Activated naive CD4-positive, alpha-beta T cell treated with Interleukin-2 at 50 U/mL for 16 hours (primary cell): ENCODE data around the gene CEP128.

Experiments used
- DNase-seq: peaks from one replicate; pipeline ENCODE4 v3.0.0-alpha.2; 2020

CEP128 gene

DNA sequence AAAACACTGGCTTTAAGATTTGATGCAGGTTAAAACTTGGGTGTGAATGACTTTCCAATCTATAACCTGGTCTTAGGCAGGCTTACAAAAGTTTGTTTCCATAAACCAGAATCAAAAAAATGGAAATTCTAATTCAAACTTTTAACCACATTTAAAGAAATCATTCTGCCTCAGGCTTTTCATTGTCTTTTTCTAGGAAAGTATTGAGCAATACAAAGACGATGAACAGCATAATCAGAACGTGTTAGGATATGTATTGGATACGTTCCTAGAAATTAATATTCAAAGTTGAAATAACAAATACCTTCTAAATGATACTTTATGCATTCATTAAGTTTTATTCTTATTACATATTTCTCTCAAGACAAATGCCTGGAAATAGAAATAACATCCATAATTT lies 172.9 kb downstream of the CEP128 start:
- no peak for DNase-seq

- DNase-seq: no peak
Measured at GRCh38 chr14:80764921-80765507, 176.5 kb downstream of the CEP128 start.

- DNase-seq: no peak
Measured at GRCh38 chr14:80764496-80764895, 177.0 kb downstream of the CEP128 start.

DNA sequence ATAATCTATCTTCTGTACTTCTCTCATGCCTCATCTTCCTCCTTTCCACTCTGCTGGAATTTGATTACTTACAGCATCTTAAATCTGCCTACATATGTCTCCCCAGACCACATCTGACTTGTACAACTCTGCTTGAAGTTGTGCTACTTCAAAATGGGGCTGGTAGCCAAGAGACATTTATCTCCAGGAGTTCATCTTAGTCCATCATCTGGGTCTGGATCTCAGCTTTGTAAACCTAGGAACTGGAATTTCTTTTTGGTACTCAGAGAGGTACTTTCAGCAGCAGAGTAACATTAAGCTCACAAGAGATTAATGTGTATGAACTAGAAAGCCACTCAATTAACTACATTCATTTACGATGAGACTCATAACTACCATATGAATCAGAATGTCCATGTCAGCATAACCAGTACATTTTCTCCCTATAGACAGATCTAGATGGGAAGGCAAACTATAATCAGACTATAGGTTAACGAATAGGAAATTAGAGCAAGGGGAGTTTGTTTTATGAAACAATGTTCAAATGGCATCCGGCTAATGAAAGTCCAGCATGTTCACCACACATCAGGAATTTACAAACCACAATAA lies 178.8 kb downstream of the CEP128 start:
- no peak for DNase-seq

DNA sequence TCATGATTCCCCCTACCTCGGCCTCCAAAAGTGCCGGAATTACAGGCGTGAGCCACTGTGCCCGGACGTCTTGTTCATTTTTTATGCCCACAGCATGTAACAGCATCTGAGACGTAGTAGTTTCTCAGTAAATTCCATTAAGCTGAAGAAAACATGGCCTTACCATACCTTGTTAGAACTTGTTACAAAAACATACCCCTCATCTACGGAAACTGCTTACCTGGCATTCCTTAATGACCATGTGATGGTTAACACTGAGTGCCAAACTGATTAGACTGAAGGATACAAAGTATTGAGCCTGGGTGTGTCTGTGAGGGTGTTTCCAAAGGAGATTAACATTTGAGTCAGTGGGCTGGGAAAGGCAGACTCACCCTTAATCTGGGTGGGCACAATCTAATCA lies 186.8 kb downstream of the CEP128 start:
- no peak for DNase-seq

- DNase-seq: no peak
Measured at GRCh38 chr14:80751285-80751684, 190.3 kb downstream of the CEP128 start.

GRCh38 chr14:80726211-80726610 lies 215.3 kb downstream of the CEP128 start:
- DNase-seq: no peak

- DNase-seq: no peak
Measured at GRCh38 chr14:80718940-80719339, 222.6 kb downstream of the CEP128 start.

- DNase-seq: no peak
Measured at GRCh38 chr14:80714474-80714873, 227.1 kb downstream of the CEP128 start.

DNA sequence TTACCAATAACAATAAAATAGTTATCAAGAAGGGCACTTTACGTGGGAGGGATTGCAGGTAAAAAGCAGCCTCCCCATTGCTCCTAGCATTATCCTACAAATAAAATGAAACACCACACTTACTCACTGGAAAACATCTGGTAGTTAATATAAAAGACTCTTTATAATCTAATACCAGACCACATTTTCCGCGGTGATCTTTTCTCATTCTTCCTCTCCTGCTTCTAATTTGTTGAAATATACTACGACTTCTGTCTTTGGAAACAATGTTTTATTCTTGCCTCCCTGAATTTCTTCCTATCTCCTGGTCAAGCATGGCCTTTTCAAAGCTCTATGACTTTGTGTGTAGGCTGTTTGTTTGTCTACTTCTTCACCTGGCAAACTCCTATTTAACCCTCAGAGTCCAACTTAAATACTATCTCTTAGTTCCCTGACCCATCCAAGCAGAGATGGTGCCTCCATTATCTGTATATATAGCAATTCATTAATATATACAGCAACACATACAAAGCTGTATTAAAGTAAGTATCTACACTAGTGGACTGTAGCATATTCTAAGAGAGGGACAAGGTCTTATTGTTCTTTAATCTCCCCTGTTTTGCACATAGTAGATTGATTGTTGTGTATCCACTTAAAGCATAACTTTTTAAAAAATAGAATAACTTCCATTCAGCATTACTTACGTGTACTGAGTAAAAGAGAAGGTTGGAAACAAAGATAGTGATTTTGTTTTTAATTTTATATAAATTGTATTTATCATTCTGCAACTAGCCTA lies 228.3 kb downstream of the CEP128 start:
- DNase-seq: no peak

GRCh38 chr14:80705241-80705980 lies 236.1 kb downstream of the CEP128 start:
- no peak for DNase-seq

DNA sequence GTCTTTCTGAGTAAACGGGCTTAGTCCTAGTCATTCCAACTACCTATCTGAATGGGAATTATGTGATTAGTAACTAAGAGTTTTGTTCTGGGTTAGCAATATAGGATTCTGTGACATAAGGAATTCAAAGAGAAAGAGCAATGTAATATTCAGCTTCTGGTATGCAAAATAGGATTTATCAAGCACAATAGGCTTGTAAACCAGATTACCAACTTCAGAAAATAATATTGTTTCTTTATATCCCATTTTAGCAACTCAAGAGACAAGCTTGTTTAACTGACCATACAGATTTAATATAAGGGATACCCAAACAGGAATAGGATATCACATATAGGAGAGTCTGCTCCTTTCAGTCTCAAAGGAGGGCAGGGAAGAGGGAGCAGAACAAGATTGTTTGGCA lies 240.9 kb downstream of the CEP128 start:
- DNase-seq: no peak

DNA sequence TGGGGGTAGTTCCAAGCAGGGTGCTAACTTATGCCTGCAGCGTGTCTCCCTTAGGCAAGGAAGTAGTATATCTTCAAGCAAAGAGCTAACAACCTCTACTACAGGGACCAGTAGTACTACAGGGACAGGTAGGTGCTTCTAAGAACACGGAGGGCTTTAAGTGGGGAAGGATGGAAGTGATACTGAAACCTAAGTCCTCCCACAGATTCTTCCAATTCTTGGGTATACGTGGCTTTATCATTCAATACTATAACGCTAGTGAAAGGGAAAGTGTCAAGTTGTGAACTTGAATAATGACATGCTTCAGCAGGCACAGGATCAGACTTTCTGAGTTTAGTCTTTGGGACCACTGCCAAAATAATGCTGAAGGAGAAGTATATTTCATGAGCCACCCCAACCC lies 241.7 kb downstream of the CEP128 start:
- no peak for DNase-seq

GRCh38 chr14:80698974-80699373 lies 242.6 kb downstream of the CEP128 start:
- no peak for DNase-seq

GRCh38 chr14:80695869-80696268 lies 245.7 kb downstream of the CEP128 start:
- DNase-seq: no peak

DNA sequence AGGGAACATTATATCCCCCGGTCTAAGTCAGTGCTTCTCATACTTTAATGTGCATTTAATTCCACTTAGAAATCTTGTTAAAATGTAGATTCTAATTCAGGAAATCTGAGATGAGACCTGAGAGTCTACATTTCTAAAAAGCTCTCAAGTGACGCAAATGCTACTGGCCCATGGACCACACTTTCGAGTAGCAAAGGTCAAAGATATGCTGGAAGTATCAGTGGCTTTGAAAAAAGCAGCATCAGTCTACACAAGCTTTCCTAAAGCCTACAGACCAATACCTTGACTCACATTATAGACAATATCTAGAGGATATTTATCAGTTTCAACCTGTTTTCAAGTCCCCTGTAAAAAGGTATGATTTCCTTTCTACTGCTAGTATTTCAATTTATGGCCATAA lies 248.6 kb downstream of the CEP128 start:
- DNase-seq: no peak

DNA sequence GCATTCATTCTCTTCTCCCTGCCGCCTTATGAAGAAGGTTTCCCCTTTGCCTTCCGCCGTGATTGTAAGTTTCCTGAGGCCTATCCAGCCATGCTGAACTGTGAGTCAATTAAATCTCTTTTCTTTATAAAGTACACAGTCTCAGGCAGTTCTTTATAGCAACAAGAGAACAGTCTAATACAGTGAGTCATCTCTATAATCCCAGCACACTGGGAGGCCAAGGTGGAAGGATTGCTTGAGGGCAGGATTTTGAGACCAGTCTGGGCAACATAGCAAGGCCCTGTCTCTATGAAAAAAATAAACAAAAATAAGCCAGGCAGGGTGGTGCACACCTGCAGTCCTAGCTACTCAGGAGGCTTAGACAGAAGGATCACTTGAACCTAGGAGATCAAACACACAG lies 259.9 kb downstream of the CEP128 start:
- no peak for DNase-seq

DNA sequence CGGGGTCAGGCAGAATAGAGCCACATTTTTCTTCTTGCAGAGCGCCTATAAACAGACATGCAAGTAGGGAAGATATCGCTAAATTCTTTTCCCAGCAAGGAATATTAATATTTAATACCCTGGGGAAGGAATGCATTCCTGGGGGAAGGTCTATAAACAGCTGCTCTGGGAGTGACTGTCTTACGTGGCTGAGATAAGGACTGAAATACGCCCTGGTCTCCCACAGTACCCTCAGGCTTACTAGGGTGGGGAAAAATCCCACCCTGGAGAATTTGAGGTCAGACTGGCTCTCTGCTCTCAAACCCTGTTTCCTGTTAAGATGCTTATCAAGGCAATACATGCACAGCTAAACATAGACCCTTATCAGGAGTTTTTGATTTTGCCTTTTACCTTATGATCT lies 262.3 kb downstream of the CEP128 start:
- no peak for DNase-seq

DNA sequence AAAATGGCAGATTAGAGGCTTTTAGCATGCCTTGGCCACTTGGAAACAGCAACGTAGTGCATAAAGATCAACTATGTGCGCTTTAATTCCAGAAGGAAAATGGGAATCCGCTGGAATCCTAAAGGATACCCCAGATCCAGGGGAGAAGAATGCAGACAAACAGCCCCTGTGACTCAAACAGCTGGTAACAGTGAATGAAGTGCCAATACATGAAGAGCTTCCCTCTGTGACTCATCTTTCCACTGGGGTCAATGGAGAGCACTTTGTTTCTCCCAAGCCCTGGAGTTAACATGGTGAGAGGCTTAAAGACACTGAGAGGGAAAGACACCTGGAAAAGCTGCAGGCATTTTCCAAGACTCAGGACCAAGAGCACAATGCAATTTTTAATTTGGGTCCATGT lies 263.1 kb downstream of the CEP128 start:
- DNase-seq: no peak

DNA sequence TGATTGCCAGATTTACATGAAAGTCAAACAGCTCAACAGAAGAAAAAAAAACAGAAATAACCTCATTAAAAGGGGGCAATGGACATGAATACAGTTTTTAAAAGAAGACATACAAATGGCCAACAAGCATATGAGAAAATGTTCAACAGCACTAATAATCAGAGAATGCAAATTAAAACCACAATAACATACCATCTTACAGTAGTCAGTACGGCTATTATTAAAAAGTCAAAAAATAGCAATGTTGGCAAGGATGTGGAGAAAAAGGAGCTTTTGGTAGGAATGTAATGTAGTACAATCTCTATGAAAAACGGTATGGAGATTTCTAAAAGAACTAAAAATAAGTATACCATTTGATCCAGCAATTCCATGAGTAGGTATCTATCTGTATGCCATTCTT lies 272.1 kb downstream of the CEP128 start:
- DNase-seq: no peak

DNA sequence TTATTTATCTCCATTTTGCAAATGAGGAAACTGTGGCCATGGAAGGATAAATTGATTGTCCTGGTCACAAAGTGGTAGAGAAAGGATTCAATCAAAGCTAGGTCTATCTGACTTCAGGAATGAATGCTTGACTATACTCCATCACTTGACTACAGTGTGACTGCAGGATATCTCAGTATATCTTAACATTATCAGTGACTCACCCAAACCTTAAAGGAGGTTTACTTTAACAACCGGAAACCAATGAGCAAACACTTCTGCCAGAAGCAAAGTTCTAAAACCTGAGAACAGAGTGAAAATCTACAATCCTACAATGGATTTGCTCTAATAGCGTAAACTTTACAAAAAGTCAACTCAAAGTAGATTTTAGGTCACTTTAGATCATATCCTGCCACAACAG lies 277.0 kb downstream of the CEP128 start:
- DNase-seq: no peak

GRCh38 chr14:80663541-80663940 lies 278.0 kb downstream of the CEP128 start:
- DNase-seq: no peak

GRCh38 chr14:80659783-80660182 lies 281.8 kb downstream of the CEP128 start:
- DNase-seq: no peak

DNA sequence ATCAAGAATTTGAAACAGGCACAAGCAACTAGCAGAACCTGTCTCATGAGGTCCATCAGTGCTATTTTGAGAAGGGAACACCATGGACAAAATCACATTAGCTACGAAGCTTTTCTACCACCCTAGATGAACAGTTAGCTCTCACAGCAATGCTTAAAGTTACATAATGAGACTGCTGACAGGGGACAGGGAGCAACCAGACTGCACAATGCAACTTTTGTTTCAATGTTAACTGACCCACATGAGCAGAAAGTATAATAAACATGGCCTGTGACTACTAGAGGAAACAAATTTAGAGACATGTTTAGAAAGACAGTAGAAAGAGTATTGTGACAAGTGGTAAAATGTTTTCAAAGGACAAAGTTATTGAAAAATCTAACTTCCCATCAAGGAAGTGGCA lies 282.8 kb downstream of the CEP128 start:
- DNase-seq: no peak
